Right renal cortex interstitium (tissue), 3 donors: Measurements from ENCODE around the gene DBR1. TPM values are rescaled to one million over a fixed set of nuclear protein-coding genes. Genes with fewer than 3 reads are reported as not detected.
"Not testable (repeated sequence)": the region's sequence is repeated elsewhere in the genome, so short reads cannot be mapped to it uniquely, and the experiment has no call there.

Experiments
- DNase-seq, 3 donors: peaks; one replicate each; pipeline ENCODE4 v3.0.0-alpha.2; 2013; ENCODE audit warnings: low read depth in 3 of 3, low spot score in 2 of 3
- polyA plus RNA-seq, 3 donors: library from polyadenylated mRNA; unstranded; fragments of 120-200 nt; gene quantifications; one replicate each; pipeline ENCODE4 v1.2.1, GENCODE V29; 2013; ENCODE audit not compliant: insufficient read length in 3 of 3

The DBR1 gene
- polyA plus RNA-seq, 3 donors, result 19.9 to 21.8 (median 20.1) TPM

GRCh38 chr3:138187296-138188012, 12.7 kb upstream of the DBR1 start, which contains the start of gene ARMC8:
Gene ARMC8 (plus strand): TSS chr3:138187301. CDS start chr3:138187555, 254 bp downstream.
- peak in 2 of 3 donors; percentile 83 to 87 for DNase-seq

DNA sequence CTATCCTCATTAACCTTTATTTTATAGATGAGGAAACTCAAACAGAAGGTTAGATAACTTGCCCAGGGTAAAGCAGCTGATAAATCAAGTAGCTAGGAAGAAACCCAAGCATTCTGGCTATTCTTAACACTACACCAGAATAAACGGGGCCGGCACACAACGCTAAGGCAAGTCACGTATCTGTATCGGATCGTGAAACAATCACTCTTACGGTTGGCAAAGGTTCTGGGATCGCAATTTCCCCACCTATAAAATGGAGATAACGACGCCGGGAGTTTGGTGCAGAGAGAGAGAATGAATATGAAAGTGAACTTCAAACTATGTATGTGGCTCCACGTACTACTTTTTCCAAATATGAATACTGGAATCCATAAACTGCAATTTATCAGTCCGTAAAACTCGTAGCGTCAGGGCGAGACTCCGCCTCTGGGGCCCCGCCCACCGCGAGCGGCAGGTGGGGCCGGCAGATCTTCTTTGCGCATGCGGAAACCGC, 12.1 kb upstream of the DBR1 start:
- peak in 1 of 3 donors; percentile 76 for DNase-seq

DNA sequence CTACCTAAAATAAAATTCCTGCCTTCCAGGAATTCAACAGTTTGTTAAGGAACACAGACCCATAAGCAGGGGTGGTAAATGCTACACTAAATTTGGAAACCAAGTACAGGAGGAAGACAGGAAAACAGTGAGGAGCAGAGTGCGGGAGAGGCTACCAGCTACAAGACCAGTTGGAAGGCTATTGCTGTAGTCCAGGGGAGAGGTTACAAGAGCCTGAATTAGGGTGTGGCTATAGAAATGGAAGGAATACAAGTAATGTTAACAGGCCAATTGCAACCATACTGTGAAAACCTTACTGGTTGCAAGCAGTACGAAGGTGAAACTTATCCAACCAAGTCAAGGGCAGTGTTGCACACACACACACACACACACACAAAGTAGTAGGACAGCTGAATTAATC, 11.5 kb upstream of the DBR1 start:
- DNase-seq, result no peak

DNA sequence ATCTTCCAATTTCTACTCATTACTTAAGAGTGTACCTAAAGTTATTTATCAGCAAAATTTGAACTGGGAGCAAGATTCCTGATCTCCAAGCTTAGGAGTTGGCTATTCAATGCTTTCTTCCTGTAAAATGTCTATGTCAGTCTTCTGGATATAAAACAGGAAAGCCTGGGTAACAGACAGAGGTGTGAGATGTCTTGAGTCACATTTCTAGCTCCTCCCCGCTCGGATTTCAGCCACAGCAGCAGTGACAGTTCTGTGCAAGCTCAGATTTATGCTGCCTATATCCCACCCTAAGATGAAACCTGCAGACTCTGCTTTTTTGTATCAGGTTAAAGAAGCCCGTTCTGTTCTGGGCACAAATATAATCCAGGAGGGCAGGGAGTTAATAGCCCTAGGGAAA, 10.3 kb upstream of the DBR1 start:
- no peak for DNase-seq

- DNase-seq, result no peak
Observed at GRCh38 chr3:138180375-138181029, 5.8 kb upstream of the DBR1 start.

DNA sequence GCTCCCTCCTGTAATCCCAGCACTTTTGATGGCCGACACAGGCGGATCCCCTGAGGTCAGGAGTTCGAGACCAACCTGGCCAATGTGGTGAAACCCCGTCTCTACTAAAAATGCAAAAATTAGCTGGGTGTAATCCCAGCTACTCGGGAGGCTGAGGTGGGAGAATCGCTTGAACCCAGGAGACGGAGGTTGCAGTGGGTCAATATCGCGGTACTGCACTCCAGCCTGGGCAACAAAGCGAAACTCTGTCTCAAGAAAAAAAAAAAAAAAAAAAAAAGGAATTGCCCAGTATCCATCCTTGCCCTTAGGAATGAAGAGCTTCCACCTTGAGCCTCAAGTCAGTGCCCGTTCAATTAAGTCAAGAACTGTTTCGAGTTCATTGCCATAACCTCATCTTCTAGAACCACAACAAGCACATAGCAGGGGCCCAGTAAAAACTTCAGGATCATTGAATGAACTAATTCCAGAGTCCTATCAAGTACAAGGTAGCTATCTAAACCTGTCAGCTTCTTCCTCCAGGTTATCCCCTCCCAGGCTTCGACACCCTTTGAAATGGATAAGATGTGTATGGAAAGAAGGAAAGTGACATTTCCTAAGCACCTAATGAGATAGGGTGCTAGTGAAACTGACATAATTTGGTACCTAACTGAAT, 826 bp downstream of the DBR1 start:
- DNase-seq, result no peak

DNA sequence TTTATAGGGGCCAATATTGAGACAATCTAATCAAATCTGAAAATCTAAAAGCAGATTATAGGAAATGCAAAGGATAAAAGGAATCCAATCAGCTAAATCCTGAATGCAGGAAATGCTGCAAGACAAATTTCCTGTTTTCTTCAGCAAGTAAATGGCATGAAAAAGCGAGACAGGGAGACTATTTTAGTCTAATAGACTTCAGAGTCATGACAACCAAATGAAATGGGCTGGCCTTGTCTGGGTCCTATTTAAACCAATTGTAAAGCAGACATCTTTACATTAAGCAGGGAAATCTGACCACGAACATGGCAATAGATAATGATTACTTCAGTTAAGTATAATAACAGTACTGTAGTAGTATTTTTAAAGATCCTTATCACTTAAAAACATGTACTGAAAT, 2.1 kb downstream of the DBR1 start:
- no peak for DNase-seq

GRCh38 chr3:138165061-138165460, 9.7 kb downstream of the DBR1 start:
- no peak for DNase-seq

DNA sequence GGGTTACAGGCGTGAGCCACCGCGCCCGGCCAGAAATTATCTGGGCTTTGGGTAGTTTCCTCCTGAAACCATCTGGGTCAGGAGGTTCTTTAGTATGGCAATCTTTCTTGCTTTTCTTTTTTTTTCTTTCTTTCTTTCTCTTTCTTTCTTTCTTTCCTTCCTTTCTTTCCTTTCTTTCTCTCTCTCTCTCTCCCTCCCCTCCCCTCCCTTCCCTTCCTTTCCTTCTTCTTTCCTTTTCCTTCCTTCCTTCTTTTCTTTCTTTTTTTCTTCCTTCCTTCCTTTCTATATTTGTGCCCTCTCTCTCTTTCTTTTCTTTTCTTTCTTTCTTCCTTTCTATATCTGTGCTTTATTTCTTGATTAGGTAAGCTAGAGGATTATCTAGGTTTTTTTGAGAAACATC, 17.0 kb downstream of the DBR1 start:
- DNase-seq, result no peak

DNA sequence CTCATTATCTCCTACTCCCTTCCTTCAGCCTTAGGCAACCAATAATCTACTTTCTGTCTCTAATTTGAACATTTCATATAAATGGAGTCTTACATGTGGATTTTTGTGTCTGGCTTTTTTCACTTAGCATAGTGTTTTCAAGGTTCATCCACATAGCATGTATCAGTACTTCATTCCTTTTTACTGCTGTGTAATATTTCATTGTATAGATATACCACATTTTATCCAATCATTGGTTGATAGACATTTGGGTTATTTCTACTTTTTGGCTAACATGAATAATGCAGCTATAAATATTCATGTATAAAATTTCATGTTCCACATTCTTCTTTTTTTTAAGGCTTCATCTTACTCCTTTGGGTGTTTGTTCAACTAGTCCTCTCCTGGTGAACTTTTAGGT, 20.2 kb downstream of the DBR1 start:
- no peak for DNase-seq

DNA sequence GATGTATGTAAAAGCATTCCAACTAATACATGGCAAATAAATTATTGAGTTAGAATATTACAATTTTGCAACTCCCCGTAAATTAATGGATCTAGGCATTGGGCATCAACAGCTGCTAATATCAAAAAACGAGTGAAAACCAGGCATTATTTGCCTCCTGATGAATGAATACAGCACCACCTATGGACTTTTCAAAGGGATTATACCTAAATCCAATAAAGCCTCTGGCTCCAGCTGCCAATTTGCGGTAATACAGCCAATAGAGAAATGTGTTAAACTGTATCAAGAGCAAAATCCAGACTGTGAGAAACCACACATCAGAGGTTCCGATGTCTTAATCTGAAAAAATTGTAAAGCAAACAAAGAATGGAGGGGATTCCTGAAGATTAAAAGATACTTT, 26.2 kb downstream of the DBR1 start:
- DNase-seq, result no peak

DNA sequence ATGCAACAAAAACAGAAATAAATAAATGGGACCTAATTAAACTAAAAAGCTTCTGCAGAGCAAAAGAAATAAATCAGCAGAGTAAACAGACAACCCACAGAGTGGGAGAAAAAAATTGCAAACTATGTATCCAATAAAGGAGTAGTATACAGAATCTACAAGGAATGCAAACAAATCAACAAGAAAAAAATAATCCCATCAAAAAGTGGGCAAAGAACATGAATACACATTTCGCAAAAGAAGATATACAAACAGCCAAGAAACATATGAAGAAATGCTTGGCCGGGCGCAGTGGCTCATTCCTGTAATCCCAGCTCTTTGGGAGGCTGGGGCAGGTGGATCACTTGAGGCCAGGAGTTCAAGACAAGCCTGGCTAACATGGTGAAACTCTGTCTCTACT, 32.5 kb downstream of the DBR1 start:
- not testable (repeated sequence) for DNase-seq

- no peak for DNase-seq
Observed at GRCh38 chr3:138140940-138141339, 33.8 kb downstream of the DBR1 start.

DNA sequence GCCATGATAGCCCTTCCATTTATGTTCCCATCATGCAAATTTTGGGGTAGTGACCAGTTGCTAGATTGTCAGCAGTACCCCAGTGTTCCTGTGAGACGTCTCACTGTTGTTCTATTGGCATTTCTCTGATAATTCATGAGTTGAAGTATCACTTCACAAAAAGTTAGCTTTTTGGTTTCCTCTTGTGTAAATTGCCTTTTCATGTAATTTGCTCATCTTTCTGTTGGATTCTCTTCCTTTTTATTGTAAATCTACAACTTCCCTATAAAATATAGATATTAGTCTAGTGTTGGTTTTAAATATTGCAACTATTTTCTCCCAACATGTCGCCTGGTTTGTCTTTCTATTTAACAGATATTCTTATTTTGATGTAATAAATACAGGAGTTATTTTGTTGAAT, 35.0 kb downstream of the DBR1 start:
- DNase-seq, result no peak

GRCh38 chr3:138137861-138138260, 36.9 kb downstream of the DBR1 start:
- no peak for DNase-seq

GRCh38 chr3:138136201-138136600, 38.5 kb downstream of the DBR1 start:
- no peak for DNase-seq

DNA sequence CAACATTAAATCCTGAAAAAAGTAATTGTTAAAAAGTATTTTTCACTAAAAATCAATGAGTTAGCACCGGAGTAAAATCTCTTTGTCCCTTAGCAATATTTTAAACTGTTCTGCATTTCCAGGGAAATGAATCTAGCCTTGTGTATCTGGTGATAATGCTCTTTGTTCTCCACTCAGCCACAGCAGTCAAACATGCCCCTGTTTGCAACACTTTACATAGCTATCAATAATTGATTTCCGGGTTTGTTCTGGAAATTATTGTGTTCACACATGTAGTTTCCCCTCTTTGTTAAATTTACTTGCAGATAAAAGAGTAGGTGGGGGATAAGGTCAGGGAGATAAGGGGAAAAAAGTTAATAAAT, 38.9 kb downstream of the DBR1 start:
- DNase-seq, result no peak

DNA sequence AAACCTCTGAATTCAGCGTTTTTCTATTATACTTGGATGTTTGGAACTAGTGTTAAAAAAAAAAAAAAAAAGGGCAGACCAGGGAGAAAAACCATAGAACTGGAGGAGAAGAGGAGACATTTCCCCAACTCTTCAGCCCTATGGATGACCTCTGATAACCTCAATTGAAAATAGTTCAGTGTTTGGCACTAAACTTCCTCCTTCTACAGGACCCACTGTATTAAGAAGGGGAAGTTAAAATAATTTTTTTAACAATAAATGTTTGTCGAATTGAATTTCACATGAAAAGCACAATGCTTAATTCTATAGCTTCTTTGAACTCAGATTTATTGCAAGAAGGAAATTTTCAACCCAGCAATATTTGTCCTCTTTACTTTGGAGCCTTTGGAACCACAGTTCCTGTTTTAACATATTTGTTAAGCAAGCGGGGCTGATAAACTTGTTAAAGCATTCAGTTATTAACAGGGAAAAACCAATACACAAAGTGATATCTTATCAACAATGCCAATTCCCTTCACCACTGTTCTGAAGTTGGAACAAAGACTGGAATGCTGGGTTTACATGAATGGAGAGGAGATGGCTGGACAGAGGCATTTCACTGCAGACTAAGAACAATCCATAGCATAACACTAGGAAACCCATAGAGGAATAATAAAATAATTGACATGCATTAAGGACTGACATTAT, 39.4 kb downstream of the DBR1 start:
- DNase-seq, result no peak

GRCh38 chr3:138132239-138132638, 42.5 kb downstream of the DBR1 start, which contains the start of gene A4GNT:
Gene A4GNT (minus strand): TSS chr3:138132390. CDS start chr3:138131256, 1,134 bp downstream.
- no peak for DNase-seq

DNA sequence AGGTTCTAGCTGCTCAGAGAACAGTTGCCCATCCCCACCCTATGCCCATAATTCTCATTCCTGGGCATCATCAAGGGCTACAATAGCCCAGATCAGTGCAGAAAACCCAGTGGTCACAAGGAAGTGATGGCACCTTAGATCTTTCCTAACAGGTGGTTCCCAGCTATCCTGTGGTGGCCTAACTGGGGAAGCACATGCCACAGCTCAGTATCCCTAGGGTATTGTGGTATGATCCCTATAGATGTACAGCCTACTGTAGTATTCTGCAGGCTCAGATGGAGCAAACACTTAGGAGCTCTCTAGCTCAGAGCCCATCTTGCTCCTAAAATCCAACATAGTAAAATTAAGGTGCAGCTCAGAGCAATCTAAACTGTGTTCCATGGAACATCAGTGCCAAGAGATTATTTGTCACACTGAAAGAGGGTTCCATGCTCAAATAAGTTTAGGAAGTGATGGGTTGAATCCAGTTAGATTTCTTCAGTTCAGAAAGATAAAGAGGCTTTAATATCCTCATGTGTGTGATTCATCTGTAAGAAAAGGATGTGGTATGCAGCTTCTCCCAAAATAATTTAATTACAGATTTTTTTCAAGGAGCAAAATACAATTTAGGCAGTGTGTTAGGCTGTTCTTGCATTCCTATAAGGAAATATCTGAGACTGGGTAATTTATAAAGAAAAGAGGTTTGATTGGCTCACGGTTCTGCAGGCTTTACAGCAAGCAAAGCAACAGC, 46.9 kb downstream of the DBR1 start:
- DNase-seq, result no peak
